Measurements from ENCODE around the gene VPREB1. TPM values are rescaled to one million over a fixed set of nuclear protein-coding genes. Genes with fewer than 3 reads are reported as not detected.
"Not testable (repeated sequence)": the region's sequence is repeated elsewhere in the genome, so short reads cannot be mapped to it uniquely, and the experiment has no call there.

VPREB1 gene
- total RNA-seq (2014; rRNA removed; shearing (Covaris generic)): not detected in 2 replicates

GRCh38 chr22:22244316-22245250 lies at the start of gene VPREB1:
Gene VPREB1, plus strand, starts transcription at chr22:22244786. Its CDS starts 28 bp downstream, at chr22:22244814.
- DNase-seq (ENCODE audit: low spot score): no peak
- in situ Hi-C loops (cut with HindIII; ENCODE audit: low sequenced_read_pairs): loop anchor here (10.0 kb wide), 1 partner anchor 50 kb away; no protein-coding TSS in a partner anchor

GRCh38 chr22:22194931-22195264 lies 49.7 kb upstream of the VPREB1 start:
- in situ Hi-C loops (cut with HindIII; ENCODE audit: low sequenced_read_pairs): loop anchor here (10.0 kb wide), 1 partner anchor 50 kb away; the partner anchor contains the start of gene VPREB1
- DNase-seq (ENCODE audit: low spot score): no peak

GRCh38 chr22:22195265-22196017 lies 49.1 kb upstream of the VPREB1 start:
- in situ Hi-C loops (cut with HindIII; ENCODE audit: low sequenced_read_pairs): loop anchor here (10.0 kb wide), 1 partner anchor 49 kb away; the partner anchor contains the start of gene VPREB1
- peak; percentile 65 for DNase-seq (ENCODE audit: low spot score)

- no peak for DNase-seq (ENCODE audit: low spot score)
- in situ Hi-C loops (cut with HindIII; ENCODE audit: low sequenced_read_pairs): loop anchor here (10.0 kb wide), 1 partner anchor 49 kb away; the partner anchor contains the start of gene VPREB1
These were observed 48.5 kb upstream of the VPREB1 start for GRCh38 chr22:22196018-22196533.

GRCh38 chr22:22196833-22197477 lies 47.6 kb upstream of the VPREB1 start:
- in situ Hi-C loops (cut with HindIII; ENCODE audit: low sequenced_read_pairs): loop anchor here (10.0 kb wide), 1 partner anchor 48 kb away; the partner anchor contains the start of gene VPREB1
- no peak for DNase-seq (ENCODE audit: low spot score)

GRCh38 chr22:22197993-22198402 lies 46.6 kb upstream of the VPREB1 start:
- no peak for DNase-seq (ENCODE audit: low spot score)
- in situ Hi-C loops (cut with HindIII; ENCODE audit: low sequenced_read_pairs): loop anchor here (10.0 kb wide), 1 partner anchor 47 kb away; the partner anchor contains the start of gene VPREB1

- in situ Hi-C loops (cut with HindIII; ENCODE audit: low sequenced_read_pairs): loop anchor here (10.0 kb wide), 1 partner anchor 46 kb away; the partner anchor contains the start of gene VPREB1
- no peak for DNase-seq (ENCODE audit: low spot score)
These were observed 45.8 kb upstream of the VPREB1 start for GRCh38 chr22:22198751-22199150.

GRCh38 chr22:22199634-22200033 lies 45.0 kb upstream of the VPREB1 start:
- no peak for DNase-seq (ENCODE audit: low spot score)
- in situ Hi-C loops (cut with HindIII; ENCODE audit: low sequenced_read_pairs): loop anchor here (10.0 kb wide), 1 partner anchor 45 kb away; the partner anchor contains the start of gene VPREB1

- DNase-seq (ENCODE audit: low spot score): no peak
- in situ Hi-C loops (cut with HindIII; ENCODE audit: low sequenced_read_pairs): no loop called here
These were observed 43.9 kb upstream of the VPREB1 start for GRCh38 chr22:22200569-22201184.

GRCh38 chr22:22201185-22201929 lies 43.2 kb upstream of the VPREB1 start:
- peak; percentile 19 for DNase-seq (ENCODE audit: low spot score)
- in situ Hi-C loops (cut with HindIII; ENCODE audit: low sequenced_read_pairs): no loop called here

- in situ Hi-C loops (cut with HindIII; ENCODE audit: low sequenced_read_pairs): no loop called here
- DNase-seq (ENCODE audit: low spot score): no peak
These were observed 42.6 kb upstream of the VPREB1 start for GRCh38 chr22:22201930-22202343.

GRCh38 chr22:22203048-22203971 lies 41.3 kb upstream of the VPREB1 start:
- DNase-seq (ENCODE audit: low spot score): no peak
- in situ Hi-C loops (cut with HindIII; ENCODE audit: low sequenced_read_pairs): no loop called here

- peak; percentile 23 for DNase-seq (ENCODE audit: low spot score)
- in situ Hi-C loops (cut with HindIII; ENCODE audit: low sequenced_read_pairs): no loop called here
These were observed 36.6 kb upstream of the VPREB1 start for GRCh38 chr22:22207845-22208564.

- DNase-seq (ENCODE audit: low spot score): no peak
- in situ Hi-C loops (cut with HindIII; ENCODE audit: low sequenced_read_pairs): no loop called here
These were observed 35.9 kb upstream of the VPREB1 start for GRCh38 chr22:22208652-22209051.

- in situ Hi-C loops (cut with HindIII; ENCODE audit: low sequenced_read_pairs); DNase-seq (ENCODE audit: low spot score): not testable (repeated sequence)
These were observed 35.4 kb upstream of the VPREB1 start for GRCh38 chr22:22209080-22209640.

GRCh38 chr22:22210375-22210774 lies 34.2 kb upstream of the VPREB1 start:
- in situ Hi-C loops (cut with HindIII; ENCODE audit: low sequenced_read_pairs): no loop called here
- no peak for DNase-seq (ENCODE audit: low spot score)

Data from G401 (cell line).